ENCODE measurements around the gene KRTAP19-8. TPM values are rescaled to one million over a fixed set of nuclear protein-coding genes. Genes with fewer than 3 reads are reported as not detected.

The KRTAP19-8 gene
- polyA plus RNA-seq, 3 donors = not detected

GRCh38 chr21:31078216-31078615, 39.9 kb upstream of the KRTAP19-8 start:
- Mint-ChIP-seq H3K27ac (no peak overlapping the region), H3K36me3 (no peaks in the 10 kb centered on the region), H3K4me3 (no peak overlapping the region), H3K4me1 (no peaks in the 10 kb centered on the region), H3K9me3 (peaks cover 0 to 6% (median 0%) of the 10 kb centered on the region in 7 donors), H3K27me3 (ENCODE audit: low read depth in 3 of 3) (peaks cover 0 to 11% (median 9%) of the 10 kb centered on the region in 3 donors)
- no peak for DNase-seq
- no peak for TF ChIP-seq CTCF (IDR thresholded peaks at IDR 0.05)
- H3K27ac ChIP-seq (ENCODE audit: low read depth in 1 of 2, low read length in 2 of 2) = no peak overlapping the region
- no peaks in the 10 kb centered on the region for H4K20me1 ChIP-seq (ENCODE audit: insufficient read depth, low read length)
- H3K9ac ChIP-seq (ENCODE audit: insufficient read depth, low read length, poor library complexity, severe bottlenecking) = no peak overlapping the region
- H3K36me3 ChIP-seq (replicated peaks in 1 of 2; ENCODE audit: control insufficient read depth in 1 of 2, insufficient read depth in 2 of 2, low read length in 2 of 2) = no peaks in the 10 kb centered on the region
- no peaks in the 10 kb centered on the region for H3K79me2 ChIP-seq (ENCODE audit: insufficient read depth, low read length)
- no peaks in the 10 kb centered on the region for H3K9me3 ChIP-seq (replicated peaks in 1 of 2; ENCODE audit: control insufficient read depth in 1 of 2, insufficient read depth in 1 of 2, low read length in 2 of 2)
- intact Hi-C loops (cut with micrococcal nuclease) = no loop called here
- no peak overlapping the region for H2AFZ ChIP-seq (ENCODE audit: insufficient read depth, low read depth, low read length, poor library complexity, severe bottlenecking)
- H3K4me1 ChIP-seq (ENCODE audit: control insufficient read depth in 1 of 2, insufficient read depth in 2 of 2, low read length in 2 of 2) = no peaks in the 10 kb centered on the region
- H3K4me3 ChIP-seq (replicated peaks in 1 of 3; ENCODE audit: low read depth in 2 of 3, low read length in 3 of 3) = no peak overlapping the region
- no peaks in the 10 kb centered on the region for H3K27me3 ChIP-seq (ENCODE audit: control insufficient read depth in 2 of 2, insufficient read depth in 2 of 2, low read length in 2 of 2)
- 80% methylated on average over 1 of the region's 4 CpGs for WGBS (ENCODE audit: insufficient coverage)
- no peak overlapping the region for H3K4me2 ChIP-seq (replicated peaks; ENCODE audit: extremely low read depth, low read length, poor library complexity, severe bottlenecking)

GRCh38 chr21:31075848-31076247, 37.6 kb upstream of the KRTAP19-8 start:
- Histone ChIP-seq H3K4me2 (replicated peaks; ENCODE audit: extremely low read depth, low read length, poor library complexity, severe bottlenecking) (no peak overlapping the region), H3K9me3 (replicated peaks in 1 of 2; ENCODE audit: control insufficient read depth in 1 of 2, insufficient read depth in 1 of 2, low read length in 2 of 2) (no peaks in the 10 kb centered on the region), H3K9ac (ENCODE audit: insufficient read depth, low read length, poor library complexity, severe bottlenecking) (no peak overlapping the region), H3K36me3 (replicated peaks in 1 of 2; ENCODE audit: control insufficient read depth in 1 of 2, insufficient read depth in 2 of 2, low read length in 2 of 2) (no peaks in the 10 kb centered on the region), H3K4me3 (replicated peaks in 1 of 3; ENCODE audit: low read depth in 2 of 3, low read length in 3 of 3) (no peak overlapping the region), H4K20me1 (ENCODE audit: insufficient read depth, low read length) (no peaks in the 10 kb centered on the region), H2AFZ (ENCODE audit: insufficient read depth, low read depth, low read length, poor library complexity, severe bottlenecking) (no peak overlapping the region), H3K27ac (ENCODE audit: low read depth in 1 of 2, low read length in 2 of 2) (no peak overlapping the region), H3K79me2 (ENCODE audit: insufficient read depth, low read length) (no peaks in the 10 kb centered on the region), H3K4me1 (ENCODE audit: control insufficient read depth in 1 of 2, insufficient read depth in 2 of 2, low read length in 2 of 2) (no peaks in the 10 kb centered on the region), H3K27me3 (ENCODE audit: control insufficient read depth in 2 of 2, insufficient read depth in 2 of 2, low read length in 2 of 2) (no peaks in the 10 kb centered on the region)
- Mint-ChIP-seq H3K4me3 (no peak overlapping the region), H3K9me3 (peaks cover 0 to 3% (median 0%) of the 10 kb centered on the region in 7 donors), H3K36me3 (no peaks in the 10 kb centered on the region), H3K27ac (no peak overlapping the region), H3K4me1 (no peaks in the 10 kb centered on the region), H3K27me3 (ENCODE audit: low read depth in 3 of 3) (peaks cover 0 to 10% (median 2%) of the 10 kb centered on the region in 3 donors)
- intact Hi-C loops (cut with micrococcal nuclease) = no loop called here
- WGBS (ENCODE audit: insufficient coverage) = no CpG with 5 or more reads among the region's 6 CpGs
- TF ChIP-seq CTCF (IDR thresholded peaks at IDR 0.05) = no peak
- no peak for DNase-seq
